NCI-H2171 (cell line): ENCODE results near the gene SLC7A1.
A peak's percentile ranks its signal among the peaks of the same experiment; 100 is the strongest.

Experiments
- DNase-seq: peaks from one replicate; lab custom pipeline; 2025; lab: John Stamatoyannopoulos, UW

Gene SLC7A1

GRCh38 chr13:29510651-29511084 lies 84.8 kb downstream of the SLC7A1 start:
- DNase-seq: no peak

- no peak for DNase-seq
Measured at GRCh38 chr13:29509999-29510589, 85.4 kb downstream of the SLC7A1 start.

DNA sequence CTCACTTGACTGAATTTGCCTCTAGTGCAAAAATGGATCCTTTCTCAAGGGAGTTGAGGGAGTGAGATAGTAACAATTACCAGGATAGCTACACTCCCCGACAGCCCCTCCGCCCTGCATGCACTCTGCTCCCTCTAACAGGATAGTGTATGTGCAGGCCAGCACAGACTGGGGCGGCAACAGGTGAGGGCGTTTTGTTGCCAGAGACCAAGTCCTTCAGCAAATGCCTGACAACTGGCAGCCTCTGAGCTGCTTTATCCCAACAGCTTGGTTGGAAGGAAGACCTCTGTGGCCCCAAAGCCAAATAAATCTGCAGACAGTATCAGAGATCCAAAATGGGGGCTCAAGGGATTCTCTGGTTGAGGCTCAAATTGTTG lies 86.6 kb downstream of the SLC7A1 start:
- no peak for DNase-seq

- DNase-seq: peak; percentile 15
Measured at GRCh38 chr13:29508130-29508875, 87.2 kb downstream of the SLC7A1 start.

DNA sequence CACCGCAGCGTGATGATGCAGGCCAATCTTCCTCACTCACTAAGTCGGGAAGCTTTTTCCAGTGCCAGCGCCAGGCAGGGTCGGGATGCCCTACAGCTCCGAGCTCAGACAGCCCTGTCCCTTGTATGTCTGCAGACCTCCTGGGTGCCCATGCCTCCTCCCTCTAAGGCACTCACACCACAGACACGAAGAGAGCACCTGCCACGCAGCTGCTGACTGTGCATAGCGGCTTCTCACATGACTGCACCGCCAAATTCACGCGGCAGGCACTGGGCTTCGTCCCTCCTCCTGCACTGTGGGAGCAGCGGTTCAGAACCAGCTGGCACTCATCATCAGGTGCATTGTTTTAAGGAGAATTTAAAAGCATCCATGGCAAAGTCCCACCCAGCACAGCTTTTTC lies 88.1 kb downstream of the SLC7A1 start:
- DNase-seq: peak; percentile 13

DNA sequence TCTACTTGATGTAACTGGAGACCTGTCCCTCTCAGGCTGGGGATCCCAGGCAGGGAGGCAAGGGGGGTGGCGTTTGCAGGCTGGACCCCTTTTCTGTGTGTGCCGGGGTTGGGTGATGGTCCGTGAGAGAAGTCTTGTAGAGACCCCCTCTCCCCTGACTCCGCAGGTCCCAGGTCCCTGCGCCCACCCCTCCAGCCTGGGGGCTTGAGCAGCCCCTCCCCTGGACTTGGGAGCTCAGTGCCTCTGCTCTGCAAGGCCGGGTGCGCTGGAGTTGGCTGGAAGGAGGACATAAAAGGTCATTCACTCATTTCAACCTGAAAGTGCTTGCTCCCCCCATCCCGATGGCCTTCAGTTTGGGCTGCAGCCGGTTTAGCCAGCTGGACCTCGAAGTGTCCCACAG lies 89.5 kb downstream of the SLC7A1 start:
- DNase-seq: no peak

DNA sequence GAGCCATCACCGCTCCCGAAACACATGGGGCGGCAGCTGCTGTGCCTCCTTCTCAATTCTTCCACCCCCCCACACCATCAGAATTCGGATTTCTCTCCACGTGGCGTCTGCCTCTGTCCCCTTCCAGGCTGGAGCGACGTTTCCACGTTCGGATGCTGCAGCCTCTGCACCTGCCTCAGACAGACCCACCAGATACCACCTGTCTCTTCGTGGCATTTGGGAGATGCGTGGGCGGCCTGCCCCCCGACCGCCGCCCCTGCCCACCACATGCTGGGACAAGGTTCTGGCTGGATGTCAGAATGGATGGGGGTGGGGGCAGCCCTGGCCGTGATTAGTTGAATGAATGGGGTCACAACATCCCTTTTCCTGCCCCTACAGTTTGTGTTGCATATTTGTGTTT lies 90.0 kb downstream of the SLC7A1 start:
- no peak for DNase-seq

DNA sequence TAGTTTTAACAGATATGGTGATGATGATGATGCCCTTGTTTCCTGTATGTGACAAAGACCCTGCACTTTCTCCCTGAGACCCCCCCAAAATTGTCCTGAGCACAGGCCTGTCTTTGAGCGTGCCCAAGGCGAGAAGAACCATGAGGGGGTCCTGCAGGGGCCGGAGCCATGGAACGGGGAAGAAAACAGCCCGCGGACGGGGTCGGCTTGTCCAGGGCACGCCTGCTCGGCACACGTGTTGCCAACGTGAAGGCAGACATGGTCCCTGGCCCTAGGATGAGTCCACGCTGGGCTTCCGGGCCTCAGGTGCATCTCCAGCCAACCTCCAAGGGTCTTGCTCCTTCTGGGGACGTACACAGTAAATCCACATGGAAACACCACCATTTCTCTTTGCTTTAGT lies 90.8 kb downstream of the SLC7A1 start:
- no peak for DNase-seq

GRCh38 chr13:29503041-29503837 lies 92.2 kb downstream of the SLC7A1 start:
- no peak for DNase-seq

DNA sequence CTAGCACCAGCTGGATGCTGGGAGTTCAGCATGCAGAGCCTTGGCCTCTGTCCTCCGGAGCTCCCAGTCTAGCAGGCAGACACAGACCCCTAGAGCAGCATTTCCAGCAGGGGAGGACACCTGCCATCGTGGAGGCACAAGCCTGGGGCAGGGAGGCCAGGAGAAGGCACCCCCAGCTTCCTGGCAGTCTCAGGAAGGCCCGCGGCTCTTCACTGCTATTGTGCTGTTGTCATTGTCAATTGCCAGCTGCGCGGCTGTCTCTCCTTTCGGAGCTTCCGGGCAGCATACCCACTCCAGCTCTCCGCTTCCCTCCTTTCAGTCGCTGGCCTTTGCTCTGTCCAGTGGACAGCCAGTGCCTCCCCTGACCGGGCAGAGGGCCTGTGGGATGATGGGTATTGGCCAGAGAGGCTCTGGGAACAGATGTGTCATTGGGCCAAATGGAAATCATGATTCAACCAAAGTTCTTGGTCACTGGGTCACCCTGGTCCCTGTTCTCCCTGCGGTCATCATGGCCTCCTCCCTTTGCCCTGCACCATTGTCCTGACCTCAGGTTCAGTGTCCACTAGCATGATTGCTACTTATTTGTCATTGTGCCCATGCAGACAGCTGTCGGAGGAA lies 93.0 kb downstream of the SLC7A1 start:
- DNase-seq: no peak

DNA sequence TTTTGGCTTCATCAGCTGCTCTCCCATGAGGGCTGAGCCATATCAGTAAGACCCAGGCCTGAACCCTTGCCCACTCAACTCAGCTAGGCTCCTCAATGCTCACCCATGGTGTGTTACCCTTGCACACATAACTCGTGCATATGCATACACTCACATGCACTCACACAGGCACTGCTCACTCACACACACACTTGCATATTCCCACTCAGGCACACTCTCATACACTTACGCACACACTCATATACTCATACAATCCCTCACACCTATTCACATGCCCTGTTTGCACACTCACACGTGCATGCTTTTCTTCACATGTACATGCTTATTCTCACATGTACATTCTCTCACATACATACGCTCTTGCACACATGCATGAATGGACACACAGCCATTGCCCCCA lies 93.8 kb downstream of the SLC7A1 start:
- no peak for DNase-seq

GRCh38 chr13:29500386-29500785 lies 95.1 kb downstream of the SLC7A1 start:
- DNase-seq: no peak

DNA sequence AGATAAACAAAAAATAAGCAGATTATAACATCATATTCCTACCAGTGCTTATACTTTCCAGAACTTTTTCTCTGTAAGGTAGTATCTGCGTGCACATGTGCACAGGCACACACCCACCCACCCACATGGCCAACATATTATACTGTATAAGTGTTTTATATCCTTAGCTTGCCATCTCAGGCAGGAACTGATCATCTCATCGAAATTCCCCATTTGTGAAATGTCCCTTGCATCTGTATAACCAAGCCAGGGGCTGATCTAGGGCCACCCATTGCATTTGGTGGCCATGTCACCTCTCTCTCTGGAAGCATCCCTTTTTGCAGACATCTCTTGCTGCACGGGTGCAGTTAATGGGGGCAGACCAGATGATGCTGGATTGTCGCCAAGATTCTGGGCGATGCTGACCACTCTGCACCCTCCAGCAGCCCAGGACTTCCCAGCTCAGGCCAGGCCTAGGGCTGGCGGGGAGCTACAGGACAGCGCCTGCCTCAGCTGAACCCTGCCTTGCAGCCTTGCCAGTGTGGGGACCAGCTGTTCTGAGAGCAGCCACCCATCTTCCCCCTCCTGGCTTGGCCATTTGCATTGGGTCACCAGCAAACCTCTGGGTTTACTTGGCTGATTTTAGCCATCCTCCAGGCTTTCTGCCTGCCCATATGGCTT lies 95.9 kb downstream of the SLC7A1 start:
- no peak for DNase-seq

- no peak for DNase-seq
Measured at GRCh38 chr13:29498426-29499040, 97.0 kb downstream of the SLC7A1 start.

DNA sequence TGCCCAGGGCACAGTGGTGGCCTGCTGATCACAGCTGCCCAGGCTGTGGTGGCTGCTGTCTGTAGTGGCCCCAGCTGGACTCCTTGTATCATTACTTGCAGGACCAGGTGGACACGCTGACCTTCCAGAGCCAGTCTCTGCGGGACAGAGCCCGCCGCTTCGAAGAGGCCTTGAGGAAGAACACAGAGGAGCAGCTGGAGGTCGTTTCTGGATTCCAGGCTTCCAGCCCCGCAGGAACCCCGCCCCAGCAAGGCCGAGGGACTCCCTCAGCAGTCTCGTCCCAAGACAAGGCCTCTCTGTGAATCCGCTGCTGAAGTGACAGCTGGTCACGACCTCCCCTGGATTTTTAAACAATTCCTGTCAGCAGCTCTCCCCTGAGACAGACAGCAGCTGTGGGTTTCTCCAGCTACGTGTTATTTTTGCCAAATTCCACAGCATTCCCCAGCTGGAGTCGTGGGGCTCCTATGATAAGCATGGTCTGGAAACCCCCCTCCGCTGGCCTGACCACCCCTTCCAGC lies 98.3 kb downstream of the SLC7A1 start:
- no peak for DNase-seq

DNA sequence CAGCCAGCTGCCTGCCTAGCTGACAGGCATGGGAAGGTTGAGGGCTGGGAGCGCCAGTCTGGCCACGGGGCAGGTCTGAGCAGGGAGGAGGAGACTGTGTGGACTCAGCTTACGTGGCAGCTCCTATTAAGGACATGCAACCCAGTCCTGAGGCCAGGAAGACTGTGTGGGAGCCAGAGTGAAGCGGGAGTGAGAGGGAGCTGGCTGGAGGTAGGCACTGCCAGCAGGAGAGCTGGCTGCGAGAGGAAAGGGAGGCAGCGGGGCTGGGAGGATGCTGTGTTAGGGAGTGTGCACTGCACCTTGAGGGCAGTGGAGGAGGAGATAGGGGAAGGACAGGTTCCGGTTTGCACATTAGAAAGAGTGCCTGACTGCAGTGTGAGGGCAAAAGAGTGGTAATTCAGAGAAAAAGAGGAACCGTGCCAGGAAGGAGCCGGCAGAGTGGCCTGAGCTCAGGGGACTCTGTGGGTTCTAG lies 99.2 kb downstream of the SLC7A1 start:
- DNase-seq: no peak

- DNase-seq: no peak
Measured at GRCh38 chr13:29494520-29494919, 101.0 kb downstream of the SLC7A1 start.

GRCh38 chr13:29493796-29494195 lies 101.7 kb downstream of the SLC7A1 start:
- DNase-seq: no peak

GRCh38 chr13:29491248-29491647 lies 104.2 kb downstream of the SLC7A1 start:
- no peak for DNase-seq

- DNase-seq: no peak
Measured at GRCh38 chr13:29490561-29490885, 105.0 kb downstream of the SLC7A1 start.
